OCI-LY3 (cell line): Measurements from ENCODE around the gene TPK1.

Experiments
- H2AFZ ChIP-seq: fragments of 200-600, 300-600 bp; shearing (Covaris generic); 2 replicates; pipeline ENCODE4 v1.6.0; 2014; ENCODE audit warnings: antibody characterized with exemption, low read depth, low read length
- H3K27ac ChIP-seq: fragments of 200-600, 300-600 bp; sonication (generic); 2 replicates; pipeline ENCODE4 v1.5.1; 2014; ENCODE audit warnings: mild to moderate bottlenecking, low read length, moderate library complexity, mixed read lengths
- H3K27me3 ChIP-seq: fragments of 200-600, 300-600 bp; sonication (generic); 2 replicates; pipeline ENCODE4 v1.6.1; 2014; ENCODE audit warnings: low read depth, low read length, mixed read lengths
- H3K36me3 ChIP-seq: fragments of 200-600, 300-600 bp; sonication (generic); replicated peaks from 2 replicates; pipeline ENCODE3; 2014; ENCODE audit warnings: low read depth, low read length, mixed read lengths
- H3K4me1 ChIP-seq: fragments of 300-600, 200-600 bp; sonication (generic); 2 replicates; pipeline ENCODE4 v1.6.1; 2014; ENCODE audit warnings: low read length, mixed read lengths
- H3K4me2 ChIP-seq: fragments of 200-600, 300-600 bp; sonication (generic); 2 replicates; pipeline ENCODE4 v1.6.1; 2014; ENCODE audit warnings: low read length, mixed read lengths
- H3K4me3 ChIP-seq: fragments of 300-600, 200-600 bp; sonication (generic); 2 replicates; pipeline ENCODE4 v1.5.1; 2014; ENCODE audit warnings: antibody characterized with exemption, mild to moderate bottlenecking, low read length, moderate library complexity
- H3K79me2 ChIP-seq: fragments of 300-600, 200-600 bp; shearing (Covaris generic); 2 replicates; pipeline ENCODE4 v1.6.1; 2014; ENCODE audit warnings: mild to moderate bottlenecking, low read length, mixed read lengths
- H3K9ac ChIP-seq: fragments of 300-600, 200-600 bp; shearing (Covaris generic); 2 replicates; pipeline ENCODE4 v1.6.0; 2014; ENCODE audit warnings: mild to moderate bottlenecking, low read length, moderate library complexity
- H3K9me3 ChIP-seq: fragments of 200-600, 300-600 bp; shearing (Covaris generic); 2 replicates; pipeline ENCODE4 v1.6.1; 2014; ENCODE audit warnings: low read length, mixed read lengths; ENCODE audit not compliant: insufficient read depth
- H4K20me1 ChIP-seq: fragments of 200-600, 300-600 bp; sonication (generic); 2 replicates; pipeline ENCODE4 v1.6.1; 2016; ENCODE audit warnings: low read length, mixed read lengths; ENCODE audit not compliant: insufficient read depth
- CTCF ChIP-seq: fragments of 200-600, 300-600 bp; sonication (generic); IDR thresholded peaks from 2 replicates; pipeline ENCODE4 v1.5.1; 2014; ENCODE audit warnings: antibody characterized with exemption, low read length, low read depth
- EZH2phosphoT487 ChIP-seq: fragments of 200-600 bp; shearing (Covaris generic); IDR thresholded peaks from 2 replicates; pipeline ENCODE4 v1.6.1; 2018; ENCODE audit warnings: antibody characterized with exemption, mixed run types, low read depth

TPK1 gene

GRCh38 chr7:144731661-144732351, 104.0 kb downstream of the TPK1 start:
- no peaks in the 10 kb centered on the region for H3K27me3 ChIP-seq
- H3K27ac ChIP-seq: no peak overlapping the region
- no peaks in the 10 kb centered on the region for H3K79me2 ChIP-seq
- no peak overlapping the region for H3K9ac ChIP-seq
- H3K4me1 ChIP-seq: no peaks in the 10 kb centered on the region
- H3K36me3 ChIP-seq: no peaks in the 10 kb centered on the region
- TF ChIP-seq CTCF (no peak), EZH2phosphoT487 (no peak)
- H4K20me1 ChIP-seq: no peaks in the 10 kb centered on the region
- H3K4me2 ChIP-seq: no peak overlapping the region
- no peak overlapping the region for H2AFZ ChIP-seq
- H3K9me3 ChIP-seq: no peaks in the 10 kb centered on the region
- H3K4me3 ChIP-seq: no peak overlapping the region

GRCh38 chr7:144730224-144730623, 105.6 kb downstream of the TPK1 start:
- TF ChIP-seq CTCF (no peak), EZH2phosphoT487 (no peak)
- H3K79me2 ChIP-seq: no peaks in the 10 kb centered on the region
- no peak overlapping the region for H3K4me3 ChIP-seq
- no peak overlapping the region for H3K9ac ChIP-seq
- H3K36me3 ChIP-seq: no peaks in the 10 kb centered on the region
- H3K9me3 ChIP-seq: no peaks in the 10 kb centered on the region
- peaks cover 14% of the 10 kb centered on the region for H3K4me1 ChIP-seq
- H4K20me1 ChIP-seq: no peaks in the 10 kb centered on the region
- no peak overlapping the region for H3K27ac ChIP-seq
- no peaks in the 10 kb centered on the region for H3K27me3 ChIP-seq
- no peak overlapping the region for H3K4me2 ChIP-seq
- no peak overlapping the region for H2AFZ ChIP-seq

- TF ChIP-seq EZH2phosphoT487: no peak
- no peak for TF ChIP-seq CTCF
- H3K4me3 ChIP-seq: no peak overlapping the region
- no peak overlapping the region for H3K27ac ChIP-seq
- no peaks in the 10 kb centered on the region for H3K36me3 ChIP-seq
- H3K4me2 ChIP-seq: no peak overlapping the region
- H4K20me1 ChIP-seq: no peaks in the 10 kb centered on the region
- no peaks in the 10 kb centered on the region for H3K79me2 ChIP-seq
- H2AFZ ChIP-seq: no peak overlapping the region
- no peaks in the 10 kb centered on the region for H3K27me3 ChIP-seq
- H3K4me1 ChIP-seq: peaks cover 19% of the 10 kb centered on the region
- H3K9ac ChIP-seq: no peak overlapping the region
- H3K9me3 ChIP-seq: no peaks in the 10 kb centered on the region
Observed at GRCh38 chr7:144729226-144729625, 106.6 kb downstream of the TPK1 start.

DNA sequence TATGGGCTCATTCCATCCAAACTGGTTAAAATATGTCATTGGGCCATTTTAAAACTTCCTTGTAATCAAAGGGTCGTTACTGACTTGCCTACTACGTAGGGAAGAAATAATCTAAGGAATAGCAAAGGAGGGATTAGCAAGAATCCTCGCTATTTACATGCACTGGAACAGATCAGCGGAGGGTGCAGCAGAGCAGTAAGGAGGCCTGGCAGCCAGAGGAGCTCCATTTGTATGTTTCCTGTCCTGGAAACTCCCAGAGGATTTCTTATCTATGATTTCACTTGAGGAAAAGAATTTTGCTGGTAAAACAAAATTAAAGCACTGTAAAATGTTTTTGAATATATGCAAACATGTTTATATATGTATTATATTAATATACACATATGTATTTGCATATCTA, 107.3 kb downstream of the TPK1 start:
- no peak overlapping the region for H3K27ac ChIP-seq
- no peak for TF ChIP-seq CTCF
- TF ChIP-seq EZH2phosphoT487: no peak
- no peak overlapping the region for H3K4me2 ChIP-seq
- H3K36me3 ChIP-seq: no peaks in the 10 kb centered on the region
- no peaks in the 10 kb centered on the region for H3K9me3 ChIP-seq
- H3K4me1 ChIP-seq: peaks cover 26% of the 10 kb centered on the region
- no peak overlapping the region for H3K9ac ChIP-seq
- H3K27me3 ChIP-seq: no peaks in the 10 kb centered on the region
- no peak overlapping the region for H3K4me3 ChIP-seq
- no peaks in the 10 kb centered on the region for H4K20me1 ChIP-seq
- no peaks in the 10 kb centered on the region for H3K79me2 ChIP-seq
- H2AFZ ChIP-seq: no peak overlapping the region
